Measurements from ENCODE around the gene MUC6.

DNA sequence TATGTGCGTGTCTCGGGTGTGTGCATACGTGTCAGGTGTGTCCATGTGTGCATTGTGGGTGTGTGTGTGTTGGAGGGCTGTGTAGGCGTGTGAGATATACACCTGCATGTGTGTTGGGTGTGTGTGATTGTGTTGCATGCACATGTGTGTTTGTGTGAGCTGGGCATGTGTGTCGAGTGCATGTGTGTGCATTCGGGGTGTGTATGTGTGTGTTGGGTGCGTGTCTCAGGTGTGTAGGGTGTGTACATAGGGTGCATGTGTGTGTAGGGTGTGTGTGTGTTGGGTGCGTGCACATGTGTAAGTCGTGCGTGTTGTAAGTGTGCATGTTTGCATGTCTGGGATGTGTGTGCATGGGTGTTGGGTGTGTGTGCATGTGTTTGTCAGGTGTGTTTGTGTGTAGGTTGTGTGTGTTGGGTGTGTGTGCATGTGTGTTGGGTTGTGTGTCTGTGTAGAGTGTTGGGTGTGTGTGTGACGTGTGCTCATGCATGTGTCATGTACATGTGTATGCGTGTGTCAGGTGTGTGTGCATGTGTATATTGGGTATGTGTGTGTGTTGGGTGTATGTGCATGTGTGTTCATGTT, 4.1 kb downstream of the MUC6 start:
- TF ChIP-seq CTCF (conservative IDR thresholded peaks at IDR 0.05; ENCODE audit: low read depth, low read length) (no peak), EZH2 (IDR thresholded peaks at IDR 0.05; ENCODE audit: borderline replicate concordance, low read depth, low read length, poor library complexity, severe bottlenecking) (no peak)
